NCI-H2227 (cell line): ENCODE measurements around the gene GLDN.
"Not testable (repeated sequence)": the region's sequence is repeated elsewhere in the genome, so short reads cannot be mapped to it uniquely, and the experiment has no call there.

Experiments used
- DNase-seq: peaks from one replicate; lab custom pipeline; 2025; ENCODE audit not compliant: unreplicated experiment; lab: John Stamatoyannopoulos, UW

GLDN gene

GRCh38 chr15:51386960-51387698 is 45.7 kb downstream of the GLDN start:
- no peak for DNase-seq

- no peak for DNase-seq
Observed at GRCh38 chr15:51387699-51388041, 46.2 kb downstream of the GLDN start.

- DNase-seq, result no peak
Observed at GRCh38 chr15:51388726-51389125, 47.3 kb downstream of the GLDN start.

- no peak for DNase-seq
Observed at GRCh38 chr15:51390241-51390965, 48.9 kb downstream of the GLDN start.

- peak; percentile 14 for DNase-seq
Observed at GRCh38 chr15:51390966-51391422, 49.5 kb downstream of the GLDN start.

- DNase-seq, result no peak
Observed at GRCh38 chr15:51396921-51397320, 55.5 kb downstream of the GLDN start.

- DNase-seq, result no peak
Observed at GRCh38 chr15:51398626-51399025, 57.2 kb downstream of the GLDN start.

GRCh38 chr15:51401051-51401780 is 59.8 kb downstream of the GLDN start:
- DNase-seq, result no peak

- DNase-seq, result no peak
Observed at GRCh38 chr15:51401872-51402517, 60.5 kb downstream of the GLDN start.

- peak; percentile 42 for DNase-seq
Observed at GRCh38 chr15:51403072-51403878, 61.8 kb downstream of the GLDN start.

GRCh38 chr15:51403946-51404695 is 62.7 kb downstream of the GLDN start:
- no peak for DNase-seq

GRCh38 chr15:51405693-51406523 is 64.5 kb downstream of the GLDN start:
- no peak for DNase-seq

GRCh38 chr15:51414256-51414860 is 72.9 kb downstream of the GLDN start:
- DNase-seq, result no peak

- DNase-seq, result no peak
Observed at GRCh38 chr15:51416129-51416528, 74.7 kb downstream of the GLDN start.

- DNase-seq, result not testable (repeated sequence)
Observed at GRCh38 chr15:51423040-51423439, 81.6 kb downstream of the GLDN start.

- DNase-seq, result no peak
Observed at GRCh38 chr15:51424780-51425179, 83.3 kb downstream of the GLDN start.

- no peak for DNase-seq
Observed at GRCh38 chr15:51425517-51426040, 84.1 kb downstream of the GLDN start.

GRCh38 chr15:51438526-51438925 is 97.1 kb downstream of the GLDN start:
- DNase-seq, result no peak
